ENCODE data around the gene PARP2.
"Not testable (repeated sequence)": the region's sequence is repeated elsewhere in the genome, so short reads cannot be mapped to it uniquely, and the experiment has no call there.

The PARP2 gene

GRCh38 chr14:20346713-20347112, 3.3 kb downstream of the PARP2 start:
- DNase-seq (ENCODE audit: low read depth): no peak

- DNase-seq (ENCODE audit: low read depth): no peak
Measured at GRCh38 chr14:20347747-20348146, 4.3 kb downstream of the PARP2 start.

GRCh38 chr14:20350282-20350681, 6.8 kb downstream of the PARP2 start:
- DNase-seq (ENCODE audit: low read depth): no peak

- no peak for DNase-seq (ENCODE audit: low read depth)
Measured at GRCh38 chr14:20350860-20351259, 7.4 kb downstream of the PARP2 start.

- no peak for DNase-seq (ENCODE audit: low read depth)
Measured at GRCh38 chr14:20356422-20356821, 13.0 kb downstream of the PARP2 start.

- not testable (repeated sequence) for DNase-seq (ENCODE audit: low read depth)
Measured at GRCh38 chr14:20358474-20358873, 15.0 kb downstream of the PARP2 start.

- DNase-seq (ENCODE audit: low read depth): no peak
Measured at GRCh38 chr14:20365928-20366327, 22.5 kb downstream of the PARP2 start.

- DNase-seq (ENCODE audit: low read depth): no peak
Measured at GRCh38 chr14:20372796-20373195, 29.4 kb downstream of the PARP2 start.

GRCh38 chr14:20375471-20375870, 32.0 kb downstream of the PARP2 start:
- DNase-seq (ENCODE audit: low read depth): no peak

GRCh38 chr14:20376071-20376588, 32.7 kb downstream of the PARP2 start:
- DNase-seq (ENCODE audit: low read depth): no peak

GRCh38 chr14:20377171-20377570, 33.7 kb downstream of the PARP2 start:
- no peak for DNase-seq (ENCODE audit: low read depth)

- no peak for DNase-seq (ENCODE audit: low read depth)
Measured at GRCh38 chr14:20379743-20380142, 36.3 kb downstream of the PARP2 start.

- no peak for DNase-seq (ENCODE audit: low read depth)
Measured at GRCh38 chr14:20380681-20381080, 37.2 kb downstream of the PARP2 start.

GRCh38 chr14:20381341-20381740, 37.9 kb downstream of the PARP2 start:
- no peak for DNase-seq (ENCODE audit: low read depth)

- DNase-seq (ENCODE audit: low read depth): no peak
Measured at GRCh38 chr14:20382526-20382925, 39.1 kb downstream of the PARP2 start.

GRCh38 chr14:20383032-20383431, 39.6 kb downstream of the PARP2 start:
- DNase-seq (ENCODE audit: low read depth): no peak

- DNase-seq (ENCODE audit: low read depth): no peak
Measured at GRCh38 chr14:20383636-20384035, 40.2 kb downstream of the PARP2 start.

- DNase-seq (ENCODE audit: low read depth): no peak
Measured at GRCh38 chr14:20384321-20384720, 40.9 kb downstream of the PARP2 start.

GRCh38 chr14:20384886-20385285, 41.5 kb downstream of the PARP2 start:
- no peak for DNase-seq (ENCODE audit: low read depth)

GRCh38 chr14:20386276-20386855, 42.9 kb downstream of the PARP2 start:
- no peak for DNase-seq (ENCODE audit: low read depth)

GRCh38 chr14:20387576-20387975, 44.1 kb downstream of the PARP2 start:
- DNase-seq (ENCODE audit: low read depth): no peak

- DNase-seq (ENCODE audit: low read depth): no peak
Measured at GRCh38 chr14:20388159-20388558, 44.7 kb downstream of the PARP2 start.

GRCh38 chr14:20391505-20391904, 48.1 kb downstream of the PARP2 start:
- DNase-seq (ENCODE audit: low read depth): no peak

GRCh38 chr14:20397511-20397910, 54.1 kb downstream of the PARP2 start:
- DNase-seq (ENCODE audit: low read depth): no peak

- DNase-seq (ENCODE audit: low read depth): no peak
Measured at GRCh38 chr14:20400589-20400964, 57.1 kb downstream of the PARP2 start.
